ENCODE measurements around the gene CT45A1.
"Not testable (repeated sequence)": the region's sequence is repeated elsewhere in the genome, so short reads cannot be mapped to it uniquely, and the experiment has no call there.

- TF ChIP-seq CTCF (conservative IDR thresholded peaks at IDR 0.05 in 1 of 2, IDR thresholded peaks at IDR 0.05 in 1 of 2; ENCODE audit: extremely low read depth in 1 of 2, insufficient read depth in 1 of 2, low read depth in 1 of 2, low read length in 2 of 2); EZH2 (IDR thresholded peaks at IDR 0.05; ENCODE audit: borderline replicate concordance, low read length): not testable (repeated sequence)
Observed at GRCh38 chrX:135713183-135713689, at the start of gene CT45A1.

Measured in mammary epithelial cell (primary cell).